8988T (cell line): ENCODE results near the gene SMPD3.

Source experiments
- DNase-seq: peaks from one replicate; pipeline ENCODE4 v3.0.0; 2011

The SMPD3 gene

GRCh38 chr16:68319185-68319908, 129.0 kb downstream of the SMPD3 start:
- DNase-seq: no peak

DNA sequence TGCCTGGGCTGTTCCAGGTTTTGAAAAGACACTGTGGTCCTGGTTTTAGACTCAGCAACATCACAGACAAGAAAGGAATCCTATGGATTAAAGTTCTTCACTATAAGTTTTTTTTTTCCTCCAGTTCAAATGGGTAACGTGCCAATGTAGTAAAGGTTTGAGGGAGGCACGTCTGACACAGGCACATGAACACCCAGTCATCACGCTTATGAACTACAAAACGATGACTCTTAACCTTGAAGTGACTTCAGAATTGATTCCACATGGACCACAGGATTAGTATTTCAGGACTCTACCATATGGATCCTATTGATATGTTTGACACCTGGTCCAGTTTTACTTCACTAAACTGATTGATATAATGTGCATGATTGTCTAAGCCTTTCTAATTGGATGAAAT, 135.2 kb downstream of the SMPD3 start:
- DNase-seq: no peak

- DNase-seq: peak; percentile 97
Observed at GRCh38 chr16:68310774-68311511, 137.4 kb downstream of the SMPD3 start, which contains the start of the genes PRMT7 and SLC7A6OS. PRMT7 (plus strand) TSS chr16:68311019; CDS start chr16:68315980, 4,961 bp downstream. SLC7A6OS (minus strand) TSS chr16:68310946; CDS start chr16:68310926, 20 bp downstream.

GRCh38 chr16:68310437-68310773, 137.9 kb downstream of the SMPD3 start:
- peak; percentile 71 for DNase-seq

DNA sequence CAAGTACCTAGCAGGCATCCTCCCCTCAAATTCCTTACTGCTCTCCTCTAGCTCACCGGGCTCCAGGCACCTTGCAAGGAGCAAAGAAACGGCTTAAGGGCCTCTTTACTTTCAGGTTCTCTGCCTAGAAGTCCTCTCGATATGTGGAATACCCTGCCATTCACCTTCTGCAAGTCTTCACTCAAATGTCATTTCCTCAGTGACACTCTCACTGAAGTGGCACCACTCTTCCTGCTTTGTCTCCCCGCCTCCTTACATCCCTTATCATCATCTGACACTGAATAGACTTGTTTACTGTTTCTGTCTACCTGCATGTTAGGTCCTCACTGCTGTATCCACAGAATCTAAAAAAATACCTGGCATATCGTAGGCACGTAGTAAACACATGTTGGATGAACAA, 138.5 kb downstream of the SMPD3 start:
- no peak for DNase-seq
